Measurements from ENCODE around the gene NTF4. TPM values are rescaled to one million over a fixed set of nuclear protein-coding genes. Genes with fewer than 3 reads are reported as not detected.

NTF4 gene
- polyA plus RNA-seq (2012; ENCODE audit: insufficient read depth, insufficient read length, low read depth) = not detected

GRCh38 chr19:49064768-49065611 is at the start of gene NTF4:
TSS of gene NTF4 (minus strand) at chr19:49064818. CDS start at chr19:49061997, 2,821 bp downstream.
- peak; percentile 69 for DNase-seq
- no peaks in the 10 kb centered on the region for H3K27me3 ChIP-seq
- 0 out of 2 replicates have a peak, but pooled peaks cover 3% of the 10 kb centered on the region for H3K4me1 ChIP-seq
- no peak for TF ChIP-seq CTCF (IDR thresholded peaks at IDR 0.05; ENCODE audit: low read depth, low read length)
- no peaks in the 10 kb centered on the region for H3K9me3 ChIP-seq
- H3K4me3 ChIP-seq (ENCODE audit: low read depth, low read length) = peak within 1 kb of the TSS; percentile 16
- H3K36me3 ChIP-seq = no peaks in the 10 kb centered on the region

- Histone ChIP-seq H3K9me3 (no peaks in the 10 kb centered on the region), H3K36me3 (peaks cover 13% of the 10 kb centered on the region), H3K4me3 (ENCODE audit: low read depth, low read length) (peak within 1 kb of the TSS; percentile 73), H3K27me3 (no peaks in the 10 kb centered on the region), H3K4me1 (peaks cover 4% of the 10 kb centered on the region; the same call in 1 of the 2 replicates)
- peak; percentile 92 for DNase-seq
- TF ChIP-seq CTCF (IDR thresholded peaks at IDR 0.05; ENCODE audit: low read depth, low read length) = peak; percentile 17
Observed at GRCh38 chr19:49113762-49114629, 49.4 kb upstream of the NTF4 start, which contains the start of gene LIN7B. TSS of gene LIN7B (plus strand) at chr19:49114370. CDS start at chr19:49114405, 35 bp downstream.

- TF ChIP-seq CTCF (IDR thresholded peaks at IDR 0.05; ENCODE audit: low read depth, low read length) = no peak
- Histone ChIP-seq H3K27me3 (no peaks in the 10 kb centered on the region), H3K9me3 (no peaks in the 10 kb centered on the region), H3K36me3 (peaks cover 39% of the 10 kb centered on the region), H3K4me1 (peaks cover 6% of the 10 kb centered on the region), H3K4me3 (ENCODE audit: low read depth, low read length) (no peak overlapping the region)
- DNase-seq = no peak
Observed at GRCh38 chr19:49111218-49111998, 46.8 kb upstream of the NTF4 start.

GRCh38 chr19:49110567-49110966 is 45.9 kb upstream of the NTF4 start:
- Histone ChIP-seq H3K27me3 (no peaks in the 10 kb centered on the region), H3K36me3 (peaks cover 48% of the 10 kb centered on the region), H3K4me3 (ENCODE audit: low read depth, low read length) (no peak overlapping the region), H3K4me1 (peaks cover 12% of the 10 kb centered on the region), H3K9me3 (no peaks in the 10 kb centered on the region)
- no peak for DNase-seq
- no peak for TF ChIP-seq CTCF (IDR thresholded peaks at IDR 0.05; ENCODE audit: low read depth, low read length)

GRCh38 chr19:49109569-49110233 is 45.1 kb upstream of the NTF4 start:
- Histone ChIP-seq H3K4me1 (peaks cover 15% of the 10 kb centered on the region), H3K27me3 (no peaks in the 10 kb centered on the region), H3K36me3 (peaks cover 56% of the 10 kb centered on the region), H3K4me3 (ENCODE audit: low read depth, low read length) (no peak overlapping the region), H3K9me3 (no peaks in the 10 kb centered on the region)
- DNase-seq = no peak
- no peak for TF ChIP-seq CTCF (IDR thresholded peaks at IDR 0.05; ENCODE audit: low read depth, low read length)
